ENCODE results near the gene SYN1.

SYN1 gene

DNA sequence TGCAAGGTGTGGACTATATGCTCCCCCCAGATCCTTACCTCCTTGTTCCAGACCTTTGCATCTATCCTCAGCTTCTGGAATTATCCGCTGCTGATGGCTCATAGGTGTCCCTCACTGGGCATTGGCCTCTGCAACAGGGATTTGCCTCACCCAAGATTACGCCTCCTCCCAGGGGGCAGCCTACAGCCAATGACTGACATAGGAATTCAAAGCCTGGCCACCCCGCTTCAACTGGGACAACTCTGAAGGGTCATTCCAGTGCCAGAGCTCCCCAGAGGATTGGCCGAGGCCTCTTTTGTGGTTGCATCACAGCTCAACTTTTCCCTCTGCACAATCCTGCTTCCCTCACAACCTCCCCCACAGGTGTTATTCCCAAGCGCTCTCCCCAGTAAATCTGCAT is 5.0 kb downstream of the SYN1 start:
- no peak overlapping the region for H2AFZ ChIP-seq (ENCODE audit: low read depth, low read length, severe bottlenecking)
- TF ChIP-seq EZH2phosphoT487 (conservative IDR thresholded peaks at IDR 0.05; ENCODE audit: low read length): no peak
- TF ChIP-seq, protein P1, sequence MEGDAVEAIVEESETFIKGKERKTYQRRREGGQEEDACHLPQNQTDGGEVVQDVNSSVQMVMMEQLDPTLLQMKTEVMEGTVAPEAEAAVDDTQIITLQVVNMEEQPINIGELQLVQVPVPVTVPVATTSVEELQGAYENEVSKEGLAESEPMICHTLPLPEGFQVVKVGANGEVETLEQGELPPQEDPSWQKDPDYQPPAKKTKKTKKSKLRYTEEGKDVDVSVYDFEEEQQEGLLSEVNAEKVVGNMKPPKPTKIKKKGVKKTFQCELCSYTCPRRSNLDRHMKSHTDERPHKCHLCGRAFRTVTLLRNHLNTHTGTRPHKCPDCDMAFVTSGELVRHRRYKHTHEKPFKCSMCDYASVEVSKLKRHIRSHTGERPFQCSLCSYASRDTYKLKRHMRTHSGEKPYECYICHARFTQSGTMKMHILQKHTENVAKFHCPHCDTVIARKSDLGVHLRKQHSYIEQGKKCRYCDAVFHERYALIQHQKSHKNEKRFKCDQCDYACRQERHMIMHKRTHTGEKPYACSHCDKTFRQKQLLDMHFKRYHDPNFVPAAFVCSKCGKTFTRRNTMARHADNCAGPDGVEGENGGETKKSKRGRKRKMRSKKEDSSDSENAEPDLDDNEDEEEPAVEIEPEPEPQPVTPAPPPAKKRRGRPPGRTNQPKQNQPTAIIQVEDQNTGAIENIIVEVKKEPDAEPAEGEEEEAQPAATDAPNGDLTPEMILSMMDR (IDR thresholded peaks at IDR 0.05; ENCODE audit: insufficient read depth, low read length, poor library complexity, severe bottlenecking): no peak
- no peak overlapping the region for H3K4me2 ChIP-seq (ENCODE audit: low read depth, low read length, poor library complexity, severe bottlenecking)
- H3K9me2 ChIP-seq (replicated peaks; ENCODE audit: insufficient read depth, low read length): no peaks in the 10 kb centered on the region
- H3K4me3 ChIP-seq (ENCODE audit: insufficient read depth, low read length, poor library complexity, severe bottlenecking): no peak overlapping the region
- H3K9me3 ChIP-seq (ENCODE audit: insufficient read depth, low read length): no peaks in the 10 kb centered on the region
- no peak overlapping the region for H3K27ac ChIP-seq (ENCODE audit: low read depth, low read length)
- no peaks in the 10 kb centered on the region for H3K27me3 ChIP-seq (ENCODE audit: low read length)
- H3K36me3 ChIP-seq (ENCODE audit: low read length): no peaks in the 10 kb centered on the region
- H3K9ac ChIP-seq (ENCODE audit: low read length): no peak overlapping the region
- no peaks in the 10 kb centered on the region for H3F3A ChIP-seq (ENCODE audit: insufficient read depth)
- H4K20me1 ChIP-seq (ENCODE audit: low read depth, low read length): no peaks in the 10 kb centered on the region
- no peaks in the 10 kb centered on the region for H3K79me2 ChIP-seq (ENCODE audit: insufficient read depth, low read length)

DNA sequence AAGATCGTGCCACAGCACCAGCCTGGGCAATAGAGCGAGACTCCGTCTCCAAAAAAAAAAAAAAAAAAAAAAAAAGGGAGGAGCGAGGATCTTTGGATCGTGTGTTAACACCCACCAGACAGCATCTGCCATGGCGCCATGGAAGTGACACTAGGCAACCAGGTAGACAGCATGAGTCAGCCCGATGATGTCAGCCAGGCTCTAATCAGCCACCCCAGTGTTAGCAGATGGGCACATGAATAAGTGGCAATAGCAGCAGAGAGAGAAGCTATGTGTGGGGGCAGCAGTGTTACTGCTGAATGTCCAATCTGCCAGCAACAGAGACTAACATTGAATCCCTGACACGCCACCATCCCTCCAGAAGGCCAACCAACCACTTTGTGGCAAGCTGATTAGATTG is 6.6 kb downstream of the SYN1 start:
- H3K27me3 ChIP-seq (ENCODE audit: low read length): no peaks in the 10 kb centered on the region

DNA sequence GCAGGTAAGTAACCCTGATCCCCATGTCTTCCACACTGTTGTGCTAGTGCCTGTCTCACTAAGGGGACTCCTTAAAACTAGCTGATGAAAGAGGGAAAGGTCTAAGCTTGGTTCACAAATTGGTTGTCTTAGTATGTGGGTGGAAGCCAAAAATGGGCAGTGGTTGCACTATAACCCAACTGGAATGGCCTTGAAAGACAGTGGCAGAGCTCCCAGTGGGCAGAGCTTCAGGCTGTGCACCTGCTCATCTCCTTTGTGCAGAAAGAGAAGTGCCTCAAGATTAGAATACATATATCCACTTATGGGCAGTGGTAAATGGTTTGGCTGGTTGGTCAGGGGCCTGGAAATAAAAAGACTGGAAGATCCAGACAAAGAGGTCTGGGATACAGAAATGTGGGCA is 7.2 kb downstream of the SYN1 start:
- no peaks in the 10 kb centered on the region for H3K27me3 ChIP-seq (ENCODE audit: low read length)
- no peaks in the 10 kb centered on the region for H3K9me3 ChIP-seq (ENCODE audit: insufficient read depth, low read length)
- H3K9ac ChIP-seq (ENCODE audit: low read length): no peak overlapping the region
- TF ChIP-seq, protein P1 (IDR thresholded peaks at IDR 0.05; ENCODE audit: insufficient read depth, low read length, poor library complexity, severe bottlenecking): no peak
- TF ChIP-seq EZH2phosphoT487 (conservative IDR thresholded peaks at IDR 0.05; ENCODE audit: low read length): no peak
- H3F3A ChIP-seq (ENCODE audit: insufficient read depth): no peaks in the 10 kb centered on the region
- no peaks in the 10 kb centered on the region for H3K9me2 ChIP-seq (replicated peaks; ENCODE audit: insufficient read depth, low read length)
- H3K4me2 ChIP-seq (ENCODE audit: low read depth, low read length, poor library complexity, severe bottlenecking): no peak overlapping the region
- H3K79me2 ChIP-seq (ENCODE audit: insufficient read depth, low read length): no peaks in the 10 kb centered on the region
- H3K27ac ChIP-seq (ENCODE audit: low read depth, low read length): no peak overlapping the region
- no peaks in the 10 kb centered on the region for H4K20me1 ChIP-seq (ENCODE audit: low read depth, low read length)
- no peak overlapping the region for H2AFZ ChIP-seq (ENCODE audit: low read depth, low read length, severe bottlenecking)
- H3K36me3 ChIP-seq (ENCODE audit: low read length): no peaks in the 10 kb centered on the region
- H3K4me3 ChIP-seq (ENCODE audit: insufficient read depth, low read length, poor library complexity, severe bottlenecking): no peak overlapping the region

More for the DNA sequence above, 6.6 kb downstream of the SYN1 start:
- no peaks in the 10 kb centered on the region for H3K79me2 ChIP-seq (ENCODE audit: insufficient read depth, low read length)
- no peak for TF ChIP-seq EZH2phosphoT487 (conservative IDR thresholded peaks at IDR 0.05; ENCODE audit: low read length)
- TF ChIP-seq, protein P1 (IDR thresholded peaks at IDR 0.05; ENCODE audit: insufficient read depth, low read length, poor library complexity, severe bottlenecking): no peak
- H4K20me1 ChIP-seq (ENCODE audit: low read depth, low read length): no peaks in the 10 kb centered on the region
- H2AFZ ChIP-seq (ENCODE audit: low read depth, low read length, severe bottlenecking): no peak overlapping the region
- no peaks in the 10 kb centered on the region for H3K36me3 ChIP-seq (ENCODE audit: low read length)
- H3F3A ChIP-seq (ENCODE audit: insufficient read depth): no peaks in the 10 kb centered on the region
- H3K27ac ChIP-seq (ENCODE audit: low read depth, low read length): no peak overlapping the region
- no peaks in the 10 kb centered on the region for H3K9me3 ChIP-seq (ENCODE audit: insufficient read depth, low read length)
- no peaks in the 10 kb centered on the region for H3K9me2 ChIP-seq (replicated peaks; ENCODE audit: insufficient read depth, low read length)
- no peak overlapping the region for H3K4me2 ChIP-seq (ENCODE audit: low read depth, low read length, poor library complexity, severe bottlenecking)
- no peak overlapping the region for H3K9ac ChIP-seq (ENCODE audit: low read length)
- no peak overlapping the region for H3K4me3 ChIP-seq (ENCODE audit: insufficient read depth, low read length, poor library complexity, severe bottlenecking)

Data from SU-DHL-6 (cell line).